Inferior parietal cortex (tissue), 1 donor: ENCODE data around the gene DICER1.
"Not testable (repeated sequence)": the region's sequence is repeated elsewhere in the genome, so short reads cannot be mapped to it uniquely, and the experiment has no call there.

ENCODE experiments used
- DNase-seq: peaks from one replicate; pipeline ENCODE4 v3.0.0-alpha.2; 2016; ENCODE audit errors: extremely low spot score

The DICER1 gene

GRCh38 chr14:95185033-95185766, 27.9 kb upstream of the DICER1 start:
- DNase-seq = no peak

- DNase-seq = no peak
Observed at GRCh38 chr14:95184413-95184790, 27.1 kb upstream of the DICER1 start.

- DNase-seq = no peak
Observed at GRCh38 chr14:95183532-95184412, 26.4 kb upstream of the DICER1 start.

- DNase-seq = no peak
Observed at GRCh38 chr14:95183082-95183481, 25.8 kb upstream of the DICER1 start.

- DNase-seq = no peak
Observed at GRCh38 chr14:95182379-95182778, 25.1 kb upstream of the DICER1 start.

- no peak for DNase-seq
Observed at GRCh38 chr14:95180966-95181741, 23.8 kb upstream of the DICER1 start.

GRCh38 chr14:95175670-95176069, 18.3 kb upstream of the DICER1 start:
- not testable (repeated sequence) for DNase-seq

GRCh38 chr14:95174184-95174792, 17.0 kb upstream of the DICER1 start:
- DNase-seq = no peak

GRCh38 chr14:95173518-95173917, 16.2 kb upstream of the DICER1 start:
- no peak for DNase-seq

- no peak for DNase-seq
Observed at GRCh38 chr14:95167177-95167576, 9.8 kb upstream of the DICER1 start.

- no peak for DNase-seq
Observed at GRCh38 chr14:95165517-95165916, 8.2 kb upstream of the DICER1 start.

GRCh38 chr14:95164506-95164905, 7.2 kb upstream of the DICER1 start:
- DNase-seq = no peak

- DNase-seq = no peak
Observed at GRCh38 chr14:95163666-95164065, 6.3 kb upstream of the DICER1 start.

GRCh38 chr14:95163132-95163531, 5.8 kb upstream of the DICER1 start:
- no peak for DNase-seq

- DNase-seq = no peak
Observed at GRCh38 chr14:95162641-95163040, 5.3 kb upstream of the DICER1 start.

- no peak for DNase-seq
Observed at GRCh38 chr14:95157048-95157326, 342 bp downstream of the DICER1 start.

GRCh38 chr14:95156161-95157047, 925 bp downstream of the DICER1 start:
- DNase-seq = no peak

GRCh38 chr14:95155045-95155444, 2.3 kb downstream of the DICER1 start:
- no peak for DNase-seq

GRCh38 chr14:95153866-95154265, 3.5 kb downstream of the DICER1 start:
- no peak for DNase-seq

- no peak for DNase-seq
Observed at GRCh38 chr14:95151561-95151960, 5.8 kb downstream of the DICER1 start.

- DNase-seq = no peak
Observed at GRCh38 chr14:95150910-95151309, 6.4 kb downstream of the DICER1 start.
